ENCODE data around the gene MIX23.

MIX23 gene

GRCh38 chr3:122349171-122349570, 33.9 kb downstream of the MIX23 start:
- DNase-seq, result no peak

- DNase-seq, result no peak
Measured at GRCh38 chr3:122343654-122344053, 39.4 kb downstream of the MIX23 start.

GRCh38 chr3:122342803-122343202, 40.2 kb downstream of the MIX23 start:
- DNase-seq, result no peak

GRCh38 chr3:122332551-122332950, 50.5 kb downstream of the MIX23 start:
- no peak for DNase-seq

GRCh38 chr3:122331886-122332285, 51.1 kb downstream of the MIX23 start:
- DNase-seq, result no peak

GRCh38 chr3:122325769-122326168, 57.3 kb downstream of the MIX23 start:
- no peak for DNase-seq

GRCh38 chr3:122324871-122325323, 58.1 kb downstream of the MIX23 start, which contains the start of gene CSTA:
TSS of gene CSTA (plus strand) at chr3:122325248. CDS start at chr3:122325293, 45 bp downstream.
- DNase-seq, result no peak

GRCh38 chr3:122322095-122323075, 60.6 kb downstream of the MIX23 start:
- peak; percentile 19 for DNase-seq

GRCh38 chr3:122318620-122319019, 64.4 kb downstream of the MIX23 start:
- DNase-seq, result no peak

- DNase-seq, result no peak
Measured at GRCh38 chr3:122316368-122316767, 66.7 kb downstream of the MIX23 start.

- DNase-seq, result no peak
Measured at GRCh38 chr3:122315619-122316018, 67.4 kb downstream of the MIX23 start.

GRCh38 chr3:122314228-122314876, 68.7 kb downstream of the MIX23 start:
- DNase-seq, result no peak

- DNase-seq, result no peak
Measured at GRCh38 chr3:122313281-122313680, 69.8 kb downstream of the MIX23 start.

GRCh38 chr3:122312826-122313225, 70.2 kb downstream of the MIX23 start:
- no peak for DNase-seq

GRCh38 chr3:122310361-122310760, 72.7 kb downstream of the MIX23 start:
- no peak for DNase-seq
